HG03457 (cell line): ENCODE results near the gene BTBD17.

Experiments
- ATAC-seq: cut with Tn5 transposase; IDR thresholded peaks from one replicate; pipeline ENCODE4 v1.9.1; 2021; ENCODE audit warnings: moderate number of reproducible peaks; ENCODE audit not compliant: unreplicated experiment

BTBD17 gene

DNA sequence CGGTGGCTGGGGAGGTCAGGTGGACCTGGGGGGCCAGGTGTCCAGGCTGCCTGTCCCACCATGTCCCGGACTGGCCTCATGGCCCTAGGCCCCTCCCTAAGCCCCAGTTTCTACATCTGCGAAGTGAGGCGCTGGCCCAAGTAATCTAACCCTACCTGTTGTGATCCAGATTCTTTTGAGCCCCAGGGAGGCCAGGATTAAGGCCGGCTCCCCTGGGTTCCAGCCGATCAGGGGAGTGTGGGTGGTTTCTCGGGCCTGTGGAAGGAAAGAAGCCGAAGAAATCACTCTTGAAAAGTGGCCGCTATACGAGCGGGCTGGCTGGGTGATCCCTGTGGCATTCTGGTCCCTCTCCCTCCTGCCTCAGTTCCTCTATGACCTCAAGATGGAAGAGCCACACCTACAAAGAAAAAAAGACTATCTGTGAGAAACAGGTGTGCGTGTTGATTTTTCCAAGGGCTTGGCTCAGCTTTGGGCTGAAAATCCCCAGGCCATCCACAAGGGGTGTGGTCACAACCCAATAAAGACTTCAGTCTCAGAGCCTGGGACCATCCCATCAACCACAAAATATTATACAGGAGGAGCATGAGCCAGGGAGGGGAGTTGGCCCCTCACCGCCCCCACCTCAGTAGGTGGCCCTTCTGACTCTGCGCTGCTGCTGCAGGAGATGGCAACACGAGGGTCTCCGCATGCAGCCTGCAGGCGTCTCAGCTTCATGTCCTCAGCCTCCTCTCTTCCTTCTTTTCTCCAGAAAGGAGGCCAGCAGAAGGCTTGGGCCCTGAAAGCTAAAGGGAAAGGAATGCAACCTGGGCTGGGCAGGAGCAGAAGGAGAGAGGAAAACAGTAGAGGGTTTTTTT is 25.9 kb upstream of the BTBD17 start:
- ATAC-seq, result no peak

DNA sequence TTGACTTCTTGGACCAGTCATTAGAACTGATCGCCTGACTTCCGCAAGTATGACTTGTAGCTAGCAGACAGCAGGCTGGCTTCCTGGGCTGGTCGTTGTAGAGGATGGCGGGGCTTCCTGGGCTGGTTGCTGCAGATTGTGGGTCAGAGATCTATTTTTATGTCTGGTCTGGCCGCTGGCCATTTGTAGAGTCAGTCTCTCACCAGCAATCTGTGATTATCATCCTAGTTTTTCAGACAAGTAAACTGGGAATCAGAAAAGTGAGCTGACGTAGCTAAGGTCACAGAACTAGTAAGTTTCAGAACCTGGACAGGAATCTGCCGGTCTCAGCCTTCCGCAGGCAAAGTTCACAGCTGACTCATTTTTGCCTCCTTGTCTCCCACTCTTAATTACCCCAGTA is 24.7 kb upstream of the BTBD17 start:
- no peak for ATAC-seq

DNA sequence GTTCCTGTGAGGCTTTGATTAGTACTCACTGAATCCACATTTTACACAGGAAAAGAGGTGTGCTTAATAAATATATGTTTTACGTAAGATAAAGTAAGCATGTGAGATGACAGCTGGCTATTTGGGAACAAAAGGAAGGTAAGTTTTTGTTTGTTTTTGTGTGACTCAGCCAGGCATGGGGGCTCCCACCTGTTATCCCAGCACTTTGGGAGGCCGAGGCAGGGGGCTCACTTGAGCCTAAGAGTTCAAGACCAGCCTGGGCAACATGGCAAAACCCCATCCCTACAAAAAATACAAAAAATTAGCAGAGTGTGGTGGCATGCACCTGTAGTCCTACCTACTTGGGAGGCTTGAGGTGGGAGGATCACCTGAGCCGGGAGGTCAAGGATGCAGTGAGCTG is 23.5 kb upstream of the BTBD17 start:
- ATAC-seq, result no peak

DNA sequence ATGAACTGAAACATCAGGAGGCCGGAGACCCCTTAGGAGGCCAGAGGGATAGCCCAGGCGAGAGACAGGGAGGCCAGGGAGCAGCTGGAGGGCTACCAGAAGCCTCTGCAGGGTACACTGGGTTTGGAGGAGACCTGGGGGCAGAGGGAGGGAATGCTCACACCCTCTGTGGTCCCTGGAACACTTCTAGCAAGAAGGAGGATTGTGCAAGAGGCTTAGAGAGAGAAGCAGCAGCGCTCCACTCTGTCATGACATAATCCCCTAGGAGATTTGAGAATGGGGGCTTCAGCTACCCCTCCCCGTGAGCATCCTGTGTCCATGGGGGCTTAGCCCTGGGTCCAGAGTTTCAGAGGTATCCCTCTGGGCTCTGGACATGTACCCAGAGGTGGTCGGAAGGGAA is 21.5 kb upstream of the BTBD17 start:
- ATAC-seq, result no peak

DNA sequence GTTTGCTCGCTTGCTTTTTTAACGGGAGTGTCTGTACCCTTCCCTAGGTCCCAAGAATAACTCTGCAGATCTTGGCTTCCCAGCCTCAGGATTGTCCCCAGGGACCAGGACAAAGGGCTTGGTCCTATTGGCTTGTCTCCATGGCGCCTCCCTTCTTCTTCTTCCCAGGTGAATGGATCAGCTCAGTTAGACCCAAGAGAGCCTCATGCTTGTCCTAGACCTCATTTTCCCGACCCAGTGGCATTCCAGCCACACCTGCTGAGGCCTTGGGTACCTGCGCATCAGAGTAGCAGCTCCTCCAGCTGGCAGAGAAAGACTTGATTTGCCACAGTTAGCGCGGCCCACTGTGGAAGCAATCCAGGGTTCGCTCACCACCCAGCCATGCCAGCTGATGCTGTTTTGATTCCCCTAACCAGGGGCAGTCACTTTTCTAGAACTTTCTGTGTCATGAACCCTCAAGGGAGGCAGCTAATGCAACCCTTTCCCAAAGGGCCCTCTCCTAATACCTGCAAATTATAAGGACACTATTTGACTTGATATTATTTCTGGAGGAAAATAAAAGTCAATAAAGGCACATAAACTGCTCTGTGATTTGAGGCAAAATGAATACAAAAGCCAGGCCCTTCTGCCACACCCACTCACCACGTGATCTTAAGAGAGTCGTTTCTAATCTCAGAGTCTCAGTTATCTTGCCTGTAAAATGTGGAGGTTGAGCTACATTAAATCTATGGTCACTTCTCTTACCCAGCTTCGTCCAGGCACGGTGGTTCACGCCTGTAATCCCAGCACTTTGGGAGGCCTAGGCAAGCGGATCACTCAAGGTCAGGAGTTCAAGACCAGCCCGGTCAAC is 19.5 kb upstream of the BTBD17 start:
- no peak for ATAC-seq

DNA sequence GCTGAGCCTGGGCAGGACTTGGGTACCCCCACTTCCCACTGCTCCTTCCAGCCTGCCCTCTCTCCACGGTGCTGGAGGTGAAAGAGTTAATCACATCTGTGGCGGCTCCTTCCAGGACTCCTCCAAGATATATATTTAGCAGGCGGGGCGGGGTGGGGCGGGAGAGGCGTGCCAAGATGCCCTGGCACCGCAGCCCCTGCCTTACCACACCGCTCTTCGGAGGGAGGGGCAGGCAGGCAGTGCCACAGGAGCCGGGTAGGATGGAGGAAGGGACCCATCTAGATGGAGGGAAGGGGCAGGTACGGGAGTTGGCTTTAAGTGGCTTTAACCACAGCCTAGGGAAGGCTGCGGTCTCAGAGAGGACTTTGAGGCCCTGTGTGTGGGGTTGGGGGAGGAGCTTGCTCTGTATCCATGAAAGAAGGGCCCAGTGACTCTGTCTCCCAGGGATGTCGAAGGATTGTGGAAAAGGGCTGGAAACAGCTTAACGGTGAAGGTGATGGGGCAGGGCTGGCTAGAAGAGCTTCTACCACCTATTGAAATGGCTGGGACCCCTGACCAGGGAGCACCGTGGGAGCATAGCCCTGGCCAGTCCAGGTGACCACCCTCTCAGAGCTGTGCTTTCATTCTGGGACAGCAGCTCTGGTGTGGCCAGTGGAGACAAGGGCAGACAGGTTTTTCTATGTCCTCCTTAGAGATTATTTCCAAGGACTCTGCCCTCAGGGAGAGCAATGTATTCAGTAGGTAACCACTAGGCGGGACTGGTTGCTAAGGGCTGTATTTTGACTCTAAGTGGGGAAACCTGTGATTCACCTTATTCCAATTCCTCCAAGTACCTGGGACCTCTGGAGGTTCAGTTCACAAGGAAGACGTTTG is 18.7 kb upstream of the BTBD17 start:
- ATAC-seq, result no peak

DNA sequence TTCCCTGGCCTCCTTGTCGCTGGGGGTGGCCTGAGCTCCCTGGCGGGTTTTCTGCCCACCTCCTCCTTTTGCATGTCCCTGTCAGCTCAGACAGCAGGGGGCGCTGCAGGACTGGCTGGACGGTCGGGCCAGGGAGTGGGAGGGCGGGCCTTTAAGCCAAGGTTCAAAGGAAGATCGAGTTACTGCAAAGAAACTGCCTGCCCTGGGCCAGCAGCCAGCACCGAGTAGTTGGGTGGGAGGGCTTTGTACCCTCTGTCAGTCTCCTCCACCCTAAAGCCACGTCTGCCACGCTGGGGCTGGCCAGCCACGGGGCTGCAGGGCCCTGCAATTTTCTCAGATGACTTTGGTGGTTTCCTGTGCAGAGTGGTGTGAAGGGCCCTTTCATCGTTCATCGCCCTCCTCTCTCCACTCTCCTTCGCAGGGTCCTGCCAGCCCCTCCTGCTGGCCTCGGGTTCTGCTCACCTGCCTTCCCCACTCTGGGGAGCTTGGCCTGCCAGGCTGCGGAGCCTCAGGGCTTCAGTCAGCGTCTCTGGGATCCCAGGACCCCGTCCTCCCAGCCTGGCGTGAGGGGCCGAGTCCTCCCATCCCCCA is 17.9 kb upstream of the BTBD17 start:
- no peak for ATAC-seq

DNA sequence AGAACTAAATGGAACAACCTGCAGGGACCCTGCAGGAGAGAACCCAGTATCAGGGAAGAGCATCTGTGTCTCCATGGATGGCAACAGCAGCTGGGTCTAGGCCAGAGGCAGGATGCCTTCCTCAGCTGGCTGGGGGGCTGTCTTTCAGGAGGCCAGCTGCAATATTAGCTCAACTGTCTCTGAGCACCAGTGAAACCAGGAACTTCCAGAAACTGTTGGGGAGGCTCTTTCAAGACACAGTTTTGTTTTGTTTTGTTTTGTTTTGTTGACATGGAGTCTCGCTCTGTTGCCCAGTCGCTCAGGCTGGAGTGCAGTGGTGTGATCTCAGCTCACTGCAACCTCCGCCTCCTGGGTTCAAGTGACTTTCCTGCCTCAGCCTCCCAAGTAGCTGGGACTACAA is 13.2 kb upstream of the BTBD17 start:
- no peak for ATAC-seq

DNA sequence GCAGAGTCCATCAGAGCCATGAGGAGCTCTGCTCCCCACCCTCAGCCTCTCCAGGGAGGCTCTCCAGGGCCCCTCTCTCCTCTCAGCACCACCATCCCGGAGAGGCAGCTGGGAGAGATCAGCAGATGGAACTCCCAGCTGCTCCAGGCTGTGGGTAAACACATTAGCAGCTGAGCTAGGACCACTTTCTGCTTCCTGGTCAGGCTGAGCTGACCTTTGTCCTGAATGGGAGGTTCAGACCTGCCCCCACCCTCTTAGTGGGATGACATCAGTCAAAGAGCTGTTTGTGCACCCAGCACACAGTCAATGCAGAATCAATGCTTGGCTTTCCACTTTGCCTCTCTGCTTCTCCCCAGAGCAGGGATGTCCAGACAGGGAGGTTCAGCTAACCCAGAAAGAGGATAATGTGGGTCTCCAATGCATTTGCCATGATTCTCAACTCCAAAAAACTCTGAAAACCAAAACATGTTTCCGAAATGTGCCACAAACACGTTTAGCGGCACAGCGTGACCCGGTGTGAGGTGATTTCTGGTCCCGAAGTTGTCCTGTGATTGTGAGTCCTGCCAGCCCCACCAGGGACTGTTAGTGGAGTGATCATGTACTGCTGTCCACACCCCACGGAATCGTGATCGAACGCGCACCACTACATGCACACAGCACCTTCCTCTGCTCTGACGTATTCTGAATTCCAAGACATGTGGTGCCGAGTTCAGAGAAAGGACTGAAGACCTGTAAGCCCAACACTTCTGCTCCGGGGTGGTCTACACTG is 12.4 kb upstream of the BTBD17 start:
- no peak for ATAC-seq

DNA sequence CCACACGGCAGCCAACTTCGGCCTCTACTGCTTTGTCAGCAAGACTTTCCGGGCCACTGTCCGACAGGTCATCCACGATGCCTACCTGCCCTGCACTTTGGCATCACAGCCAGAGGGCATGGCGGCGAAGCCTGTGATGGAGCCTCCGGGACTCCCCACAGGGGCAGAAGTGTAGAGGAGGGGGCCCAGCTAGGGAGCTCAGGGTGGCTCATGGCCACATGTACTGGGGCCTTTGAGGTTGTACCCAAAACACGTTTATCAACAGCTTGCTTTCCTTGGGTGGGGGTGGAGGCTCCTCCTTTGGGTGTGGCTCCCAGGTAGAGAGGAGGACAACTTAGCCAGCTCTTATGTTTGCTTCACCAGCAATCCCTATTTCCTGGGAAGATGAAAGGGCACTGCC is 10.8 kb upstream of the BTBD17 start:
- ATAC-seq, result no peak

DNA sequence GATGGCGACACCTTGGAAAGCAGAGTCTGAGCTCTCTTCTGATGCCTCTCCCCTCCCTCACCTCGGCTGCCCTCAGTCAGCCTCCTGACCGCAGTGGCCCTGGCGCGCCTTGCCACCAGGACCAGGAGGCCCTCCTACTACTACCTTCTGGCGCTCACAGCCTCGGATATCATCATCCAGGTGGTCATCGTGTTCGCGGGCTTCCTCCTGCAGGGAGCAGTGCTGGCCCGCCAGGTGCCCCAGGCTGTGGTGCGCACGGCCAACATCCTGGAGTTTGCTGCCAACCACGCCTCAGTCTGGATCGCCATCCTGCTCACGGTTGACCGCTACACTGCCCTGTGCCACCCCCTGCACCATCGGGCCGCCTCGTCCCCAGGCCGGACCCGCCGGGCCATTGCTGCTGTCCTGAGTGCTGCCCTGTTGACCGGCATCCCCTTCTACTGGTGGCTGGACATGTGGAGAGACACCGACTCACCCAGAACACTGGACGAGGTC is 10.0 kb upstream of the BTBD17 start:
- no peak for ATAC-seq

DNA sequence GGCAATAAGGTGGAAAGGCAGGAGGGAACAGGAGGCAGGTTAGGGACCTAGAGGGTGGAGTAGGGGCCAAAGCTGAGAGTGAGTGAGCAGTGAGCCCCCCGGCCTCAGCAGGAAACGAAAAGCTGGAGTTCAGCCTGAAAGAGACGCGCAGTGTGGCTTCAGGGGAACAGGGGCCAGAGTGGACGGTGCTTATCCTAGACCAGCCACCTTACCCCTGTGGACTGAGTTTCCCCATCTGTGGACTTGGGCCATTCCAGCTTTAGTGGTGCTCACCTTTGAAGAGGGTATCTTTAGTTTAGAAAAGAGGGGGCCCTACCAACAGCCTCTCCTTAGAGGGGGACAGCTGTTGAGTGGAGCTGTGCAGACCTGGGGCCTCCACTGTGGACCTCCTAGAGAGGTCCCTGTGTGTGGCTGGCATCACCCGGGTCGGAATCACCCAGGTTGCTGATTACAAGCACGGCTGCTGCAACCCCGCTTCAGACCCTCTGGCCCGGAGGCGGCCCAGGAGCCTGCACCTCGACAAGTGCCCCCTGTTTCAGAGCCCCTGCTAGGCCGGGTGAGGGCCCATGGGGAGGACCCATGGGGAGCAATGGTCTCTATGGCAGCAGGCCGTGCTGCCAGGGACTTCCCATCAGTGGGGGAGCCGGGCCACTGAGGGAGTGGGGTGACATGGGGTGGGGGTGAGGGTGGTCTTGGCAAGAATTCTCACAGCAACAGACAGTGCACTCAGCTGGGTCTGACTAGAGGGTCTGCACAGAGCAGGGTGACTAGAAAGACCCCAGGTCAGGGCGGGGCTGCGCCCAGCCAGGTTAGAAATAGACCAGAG is 8.2 kb upstream of the BTBD17 start:
- no peak for ATAC-seq

DNA sequence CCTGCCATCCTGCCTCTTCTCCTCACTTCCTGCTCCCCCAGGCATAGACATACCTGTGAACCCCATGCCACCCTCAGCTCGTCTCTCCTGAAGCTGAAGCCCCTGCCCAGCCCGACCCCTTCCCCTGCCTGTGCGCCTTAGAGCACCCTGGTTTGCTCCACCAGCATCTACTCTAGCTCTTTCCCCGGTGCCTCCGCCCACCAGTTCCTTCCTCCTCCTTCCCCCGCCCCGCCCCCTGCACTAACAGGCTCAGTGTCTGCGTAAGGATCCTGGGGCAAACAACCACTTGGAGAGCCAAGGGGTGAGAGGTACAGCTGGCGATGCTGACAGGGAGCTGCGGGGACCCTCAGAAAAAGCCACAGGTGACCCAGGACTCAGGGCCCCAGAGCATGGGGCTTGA is 7.6 kb upstream of the BTBD17 start:
- no peak for ATAC-seq

DNA sequence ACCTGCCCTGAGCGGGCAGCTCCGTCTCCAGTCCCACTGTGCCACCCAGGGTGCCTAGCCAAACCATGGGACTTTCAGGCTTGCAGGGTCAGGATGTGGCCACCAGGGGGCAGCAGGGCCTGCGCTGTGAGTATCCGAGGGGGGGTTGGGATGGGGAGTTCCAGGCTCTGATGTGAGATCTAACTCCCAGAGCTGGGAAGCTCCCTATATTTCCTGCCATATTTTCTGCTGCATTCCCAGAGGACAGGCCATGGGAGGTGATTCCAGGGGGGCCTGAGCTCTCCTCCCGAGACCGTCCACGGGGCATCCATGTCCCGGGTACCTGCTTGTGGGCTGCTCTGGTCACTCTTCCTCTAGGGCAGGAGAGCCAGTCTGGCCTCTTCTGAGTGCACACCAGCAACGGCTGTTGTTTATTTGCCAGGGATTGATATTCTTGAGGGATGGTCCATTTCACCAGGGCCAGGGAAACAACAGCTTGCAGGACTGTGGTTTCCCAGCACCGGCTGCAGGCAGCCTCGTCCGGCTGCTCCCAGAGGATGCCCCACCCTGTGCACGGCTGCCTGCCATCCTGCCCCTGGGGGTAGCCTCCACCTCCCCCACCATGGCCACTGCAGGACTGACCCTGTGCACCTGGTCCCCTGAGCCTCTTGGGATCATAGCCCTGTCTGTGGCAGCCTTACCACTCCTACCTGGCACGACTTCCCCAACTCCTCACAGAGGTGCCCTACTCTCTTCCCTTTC is 6.8 kb upstream of the BTBD17 start:
- no peak for ATAC-seq

DNA sequence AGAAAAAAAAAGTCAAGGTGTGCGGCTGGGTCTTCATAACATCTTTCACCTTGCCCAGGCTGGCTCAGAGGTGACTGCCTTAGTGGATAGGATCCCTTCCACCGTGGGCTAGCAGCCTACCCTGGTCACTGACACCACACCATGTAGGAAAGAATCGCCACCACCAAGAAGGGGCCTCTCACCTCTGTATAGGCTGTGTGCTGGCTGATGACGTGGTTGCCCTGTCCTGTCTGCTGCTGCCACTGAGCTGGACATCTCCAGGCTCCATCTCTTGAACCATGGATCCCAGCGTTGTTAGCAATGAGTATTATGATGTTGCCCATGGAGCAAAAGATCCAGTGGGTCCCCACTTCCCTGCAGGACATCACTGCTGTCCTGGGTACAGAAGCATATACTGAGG is 5.5 kb upstream of the BTBD17 start, which contains the start of gene GPR142:
TSS of gene GPR142 (plus strand) at position 301 of the 400 bp plus-strand sequence. CDS start 2,035 bp downstream, outside the sequence.
- no peak for ATAC-seq

DNA sequence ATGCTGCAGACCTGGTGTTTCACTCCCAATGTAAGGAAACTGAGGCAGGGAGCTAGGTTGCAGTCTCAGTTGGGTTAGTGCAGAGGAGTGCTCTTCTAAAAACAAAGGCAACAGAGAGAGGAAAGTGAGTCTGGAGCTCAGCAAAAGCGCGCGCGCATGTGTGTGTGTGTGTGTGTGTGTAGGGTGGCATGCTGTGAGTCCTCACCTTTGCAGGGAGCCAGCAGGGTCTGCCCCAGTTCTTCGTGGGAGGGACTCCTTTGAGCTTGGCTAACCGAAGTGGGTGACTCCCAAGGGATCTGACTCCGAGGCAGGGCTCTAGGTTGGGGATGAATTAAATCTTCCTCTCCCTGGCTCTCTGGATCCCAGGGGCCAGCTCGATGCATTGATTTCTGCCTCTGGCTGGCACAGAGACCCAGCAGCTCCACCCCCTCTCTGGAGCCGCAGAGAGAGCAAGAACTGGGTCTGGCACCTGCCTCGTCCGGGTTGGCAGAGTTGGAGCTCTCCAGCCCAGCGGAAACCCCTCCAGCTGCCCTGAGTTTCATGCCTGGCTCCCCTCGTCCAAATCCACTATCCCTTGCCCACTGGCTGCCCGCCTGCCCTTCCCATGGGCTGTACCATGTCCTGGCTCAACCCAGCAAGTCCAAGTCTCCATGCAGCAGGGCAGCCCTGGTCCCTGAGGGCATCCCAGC is 1.3 kb upstream of the BTBD17 start:
- no peak for ATAC-seq

DNA sequence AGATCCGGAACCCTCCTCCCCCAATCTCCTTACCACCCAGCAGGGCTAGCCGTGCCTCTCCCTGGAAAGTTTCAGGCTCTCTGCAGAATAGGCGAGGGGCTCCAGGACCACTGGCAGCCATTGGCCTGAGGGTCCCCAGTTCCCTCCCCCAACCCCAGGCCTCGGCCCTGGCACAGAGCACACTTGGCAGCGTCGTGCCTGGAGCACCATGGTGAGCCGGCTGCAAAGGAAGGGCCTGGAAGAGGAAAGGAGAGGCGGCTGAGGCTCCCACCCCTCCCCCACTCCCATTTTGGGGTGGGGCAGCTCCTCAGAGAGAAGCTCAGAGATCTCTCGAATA is 369 bp upstream of the BTBD17 start:
- no peak for ATAC-seq

DNA sequence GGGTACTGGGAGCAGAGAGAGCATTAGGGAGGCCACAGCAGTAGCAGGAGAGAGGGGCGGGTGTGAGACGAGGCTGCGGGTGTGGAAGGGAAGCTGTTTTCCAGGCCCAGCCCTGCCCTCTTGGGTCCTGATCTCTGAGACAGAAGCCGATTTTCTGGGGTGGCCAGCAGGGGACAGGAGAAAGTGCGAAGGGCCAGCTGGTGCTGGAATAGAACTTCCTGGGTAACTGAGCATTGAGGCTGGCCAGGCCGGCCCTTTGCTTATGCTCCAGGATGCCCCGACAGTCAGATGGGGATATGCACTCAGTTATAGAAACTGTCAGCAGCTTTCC is 804 bp downstream of the BTBD17 start:
- no peak for ATAC-seq
